Gastroesophageal sphincter (tissue), 3 donors: ENCODE data around the gene GPR78.

Experiments
- CTCF ChIP-seq, 4 experiments: fragments of 200-600 bp in 2 of 4; fragments of 450-650 bp in 2 of 4; sonication (generic) in 1 of 4; IDR thresholded peaks; one replicate each; pipeline ENCODE4 v1.5.1; 2017 to 2019; ENCODE audit warnings: antibody characterized with exemption in 4 of 4, mild to moderate bottlenecking in 2 of 4, moderate library complexity in 2 of 4
- EP300 ChIP-seq: sonication (generic); formaldehyde crosslinking; IDR thresholded peaks from one replicate; pipeline ENCODE4 v1.6.1; 2017; ENCODE audit warnings: antibody characterized with exemption, mild to moderate bottlenecking
- POLR2A ChIP-seq, 2 donors: fragments of 450-650 bp; IDR thresholded peaks; one replicate each; pipeline ENCODE4 v1.6.1; 2017; ENCODE audit warnings: antibody characterized with exemption in 2 of 2, mild to moderate bottlenecking in 2 of 2, moderate library complexity in 1 of 2

GRCh38 chr4:8541981-8542715 is 38.0 kb upstream of the GPR78 start:
- TF ChIP-seq CTCF (IDR thresholded peaks at IDR 0.05) = no peak
- no peak for TF ChIP-seq POLR2A (IDR thresholded peaks at IDR 0.05)
- no peak for TF ChIP-seq EP300
